WTC11 (cell line): ENCODE data around the gene PLEKHA5.

Experiments used
- CREB1 ChIP-seq: sonication (generic); formaldehyde crosslinking; IDR thresholded peaks from 2 replicates; pipeline ENCODE4 v1.8.0; 2023; ENCODE audit warnings: mild to moderate bottlenecking, missing genetic modification reagents
- NR1H2 ChIP-seq: sonication (generic); formaldehyde crosslinking; IDR thresholded peaks from 2 replicates; pipeline ENCODE4 v1.9.0; 2021; ENCODE audit warnings: mild to moderate bottlenecking, moderate library complexity, missing genetic modification reagents
- SMAD3 ChIP-seq: sonication (generic); formaldehyde crosslinking; IDR thresholded peaks from 2 replicates; pipeline ENCODE4 v1.8.0; 2022; ENCODE audit warnings: missing genetic modification reagents, mild to moderate bottlenecking, borderline replicate concordance
- SP1 ChIP-seq: sonication (generic); formaldehyde crosslinking; conservative IDR thresholded peaks from 2 replicates; pipeline ENCODE4 v1.8.1; 2022; ENCODE audit warnings: missing genetic modification reagents
- TCF7 ChIP-seq: sonication (generic); formaldehyde crosslinking; IDR thresholded peaks from 2 replicates; pipeline ENCODE4 v1.8.0; 2022; ENCODE audit warnings: mild to moderate bottlenecking, low read depth, missing genetic modification reagents, moderate library complexity
- TP53 ChIP-seq: sonication (generic); formaldehyde crosslinking; IDR thresholded peaks from 2 replicates; pipeline ENCODE4 v1.8.1; 2023; ENCODE audit warnings: mild to moderate bottlenecking, missing genetic modification reagents
- TF ChIP-seq, protein P1 (sequence below): fragments of 200-600 bp; IDR thresholded peaks from 2 replicates; pipeline ENCODE4 v1.8.0; 2022; ENCODE audit warnings: antibody characterized with exemption
- TF ChIP-seq, protein P2 (sequence below): sonication (generic); formaldehyde crosslinking; IDR thresholded peaks from 2 replicates; pipeline ENCODE4 v1.8.1; 2022; ENCODE audit warnings: low read depth, mild to moderate bottlenecking, moderate library complexity, missing genetic modification reagents, borderline replicate concordance
- TF ChIP-seq, protein P3 (sequence below): sonication (generic); formaldehyde crosslinking; conservative IDR thresholded peaks from 2 replicates; pipeline ENCODE4 v1.8.1; 2022; ENCODE audit warnings: mild to moderate bottlenecking, missing genetic modification reagents

DNA sequence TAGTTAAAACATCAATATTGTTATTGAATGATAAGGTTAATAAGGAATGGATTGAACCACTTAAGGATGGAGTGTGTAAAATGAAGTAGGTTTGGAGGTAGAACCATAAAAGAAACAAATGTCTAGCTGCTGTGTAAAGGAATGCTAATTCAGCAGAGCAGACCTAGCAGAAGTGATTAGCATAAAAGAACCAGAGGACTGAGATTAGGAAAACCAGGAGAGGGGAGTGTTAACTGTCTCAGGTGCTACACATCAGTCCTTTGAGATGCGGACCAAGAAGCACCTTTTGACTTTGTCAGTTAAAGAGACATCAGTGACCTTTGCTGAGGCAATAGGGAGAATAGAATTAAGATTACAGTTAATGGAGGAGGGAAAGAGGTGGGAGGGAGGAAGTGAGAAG, 84.5 kb downstream of the PLEKHA5 start:
- no peak for TF ChIP-seq CREB1 (CRISPR knock-in tag)
- TF ChIP-seq, protein P1, sequence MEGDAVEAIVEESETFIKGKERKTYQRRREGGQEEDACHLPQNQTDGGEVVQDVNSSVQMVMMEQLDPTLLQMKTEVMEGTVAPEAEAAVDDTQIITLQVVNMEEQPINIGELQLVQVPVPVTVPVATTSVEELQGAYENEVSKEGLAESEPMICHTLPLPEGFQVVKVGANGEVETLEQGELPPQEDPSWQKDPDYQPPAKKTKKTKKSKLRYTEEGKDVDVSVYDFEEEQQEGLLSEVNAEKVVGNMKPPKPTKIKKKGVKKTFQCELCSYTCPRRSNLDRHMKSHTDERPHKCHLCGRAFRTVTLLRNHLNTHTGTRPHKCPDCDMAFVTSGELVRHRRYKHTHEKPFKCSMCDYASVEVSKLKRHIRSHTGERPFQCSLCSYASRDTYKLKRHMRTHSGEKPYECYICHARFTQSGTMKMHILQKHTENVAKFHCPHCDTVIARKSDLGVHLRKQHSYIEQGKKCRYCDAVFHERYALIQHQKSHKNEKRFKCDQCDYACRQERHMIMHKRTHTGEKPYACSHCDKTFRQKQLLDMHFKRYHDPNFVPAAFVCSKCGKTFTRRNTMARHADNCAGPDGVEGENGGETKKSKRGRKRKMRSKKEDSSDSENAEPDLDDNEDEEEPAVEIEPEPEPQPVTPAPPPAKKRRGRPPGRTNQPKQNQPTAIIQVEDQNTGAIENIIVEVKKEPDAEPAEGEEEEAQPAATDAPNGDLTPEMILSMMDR: no peak
- TF ChIP-seq TCF7 (CRISPR knock-in tag): no peak
- no peak for TF ChIP-seq SMAD3 (CRISPR knock-in tag)
- TF ChIP-seq, protein P2, sequence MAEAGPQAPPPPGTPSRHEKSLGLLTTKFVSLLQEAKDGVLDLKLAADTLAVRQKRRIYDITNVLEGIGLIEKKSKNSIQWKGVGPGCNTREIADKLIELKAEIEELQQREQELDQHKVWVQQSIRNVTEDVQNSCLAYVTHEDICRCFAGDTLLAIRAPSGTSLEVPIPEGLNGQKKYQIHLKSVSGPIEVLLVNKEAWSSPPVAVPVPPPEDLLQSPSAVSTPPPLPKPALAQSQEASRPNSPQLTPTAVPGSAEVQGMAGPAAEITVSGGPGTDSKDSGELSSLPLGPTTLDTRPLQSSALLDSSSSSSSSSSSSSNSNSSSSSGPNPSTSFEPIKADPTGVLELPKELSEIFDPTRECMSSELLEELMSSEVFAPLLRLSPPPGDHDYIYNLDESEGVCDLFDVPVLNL (CRISPR knock-in tag): no peak
- TF ChIP-seq NR1H2: no peak
- TF ChIP-seq, protein P3, sequence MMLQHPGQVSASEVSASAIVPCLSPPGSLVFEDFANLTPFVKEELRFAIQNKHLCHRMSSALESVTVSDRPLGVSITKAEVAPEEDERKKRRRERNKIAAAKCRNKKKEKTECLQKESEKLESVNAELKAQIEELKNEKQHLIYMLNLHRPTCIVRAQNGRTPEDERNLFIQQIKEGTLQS (CRISPR knock-in tag): no peak
- no peak for TF ChIP-seq TP53 (CRISPR knock-in tag)
- no peak for TF ChIP-seq SP1 (CRISPR knock-in tag)
